ENCODE results near the gene ZSCAN31. TPM values are rescaled to one million over a fixed set of nuclear protein-coding genes. Genes with fewer than 3 reads are reported as not detected.

The ZSCAN31 gene
- polyA plus RNA-seq, 2 of the 4 experiments (the other 2 are of a cell fraction), result 3.0 to 4.8 TPM

DNA sequence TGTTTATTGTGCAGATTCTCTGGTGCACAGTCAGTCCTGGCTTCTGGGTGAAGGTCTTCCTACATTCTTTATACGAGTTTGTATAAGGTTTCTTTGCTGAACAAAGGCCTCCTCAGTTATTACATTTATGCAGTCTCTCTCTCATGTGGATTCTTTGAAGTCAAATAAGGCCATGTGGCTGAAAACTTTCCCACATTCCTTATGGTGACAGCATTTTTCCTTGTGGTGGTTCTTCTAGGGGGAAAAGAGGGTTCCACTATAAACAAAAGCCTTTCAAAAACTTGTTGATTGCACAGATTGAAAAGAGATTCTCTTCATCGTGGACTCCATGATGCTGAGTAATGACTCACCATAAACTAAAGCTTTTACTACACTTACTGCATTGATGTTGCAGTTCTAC is 44.4 kb upstream of the ZSCAN31 start:
- POLR2A ChIA-PET, result no interaction called here
- H3K4me2 ChIP-seq, result no peak overlapping the region
- no peak overlapping the region for H3K27ac ChIP-seq
- peaks cover 8% of the 10 kb centered on the region; the same call in 2 of the 3 replicates for H3K4me1 ChIP-seq
- H3K4me3 ChIP-seq, result no peak overlapping the region
- CTCF ChIA-PET, result interaction anchor here (2.6 kb wide), 1 partner anchor 24 kb away, joined by 17 read pairs; no protein-coding TSS in a partner anchor
- no peak for ATAC-seq
- TF ChIP-seq RAD21 (conservative IDR thresholded peaks at IDR 0.05 in 1 of 2, IDR thresholded peaks at IDR 0.05 in 1 of 2) (no peak), NR3C1 (IDR thresholded peaks at IDR 0.05) (no peak), RFX5 (IDR thresholded peaks at IDR 0.05) (no peak), ATOH8 (CRISPR knock-in tag; IDR thresholded peaks at IDR 0.05; ENCODE audit: low read depth) (no peak), CEBPB (IDR thresholded peaks at IDR 0.05) (no peak), HOXB5 (CRISPR knock-in tag; IDR thresholded peaks at IDR 0.05) (no peak)
- FAIRE-seq, result no peak
- 91% methylated on average over 2 of the region's 2 CpGs for WGBS (ENCODE audit: missing lambda C conversion rate)
- no peak for DNase-seq (ENCODE audit: low read depth in 1 of 2, low spot score in 1 of 2)
- 0 out of 3 replicates have a peak, but pooled peaks cover 7% of the 10 kb centered on the region for H3K9me3 ChIP-seq

- FAIRE-seq, result no peak
- H3K27ac ChIP-seq, result no peak overlapping the region
- H3K4me1 ChIP-seq, result peaks cover 5% of the 10 kb centered on the region; the same call in 2 of the 3 replicates
- H3K9me3 ChIP-seq, result 0 out of 3 replicates have a peak, but pooled peaks cover 7% of the 10 kb centered on the region
- H3K4me3 ChIP-seq, result no peak overlapping the region
- H3K4me2 ChIP-seq, result no peak overlapping the region
- no peak for DNase-seq (ENCODE audit: low read depth in 1 of 2, low spot score in 1 of 2)
- no peak for ATAC-seq
- ChIA-PET POLR2A (no interaction called here), CTCF (interaction anchor here (2.2 kb wide), 1 partner anchor 23 kb away, joined by 5 read pairs; no protein-coding TSS in a partner anchor)
- TF ChIP-seq POLR2AphosphoS2 (conservative IDR thresholded peaks at IDR 0.05; ENCODE audit: low read length) (no peak), RCOR1 (IDR thresholded peaks at IDR 0.05; ENCODE audit: low read depth, low read length) (no peak)
These were observed 42.7 kb upstream of the ZSCAN31 start for GRCh38 chr6:28378644-28379043.

DNA sequence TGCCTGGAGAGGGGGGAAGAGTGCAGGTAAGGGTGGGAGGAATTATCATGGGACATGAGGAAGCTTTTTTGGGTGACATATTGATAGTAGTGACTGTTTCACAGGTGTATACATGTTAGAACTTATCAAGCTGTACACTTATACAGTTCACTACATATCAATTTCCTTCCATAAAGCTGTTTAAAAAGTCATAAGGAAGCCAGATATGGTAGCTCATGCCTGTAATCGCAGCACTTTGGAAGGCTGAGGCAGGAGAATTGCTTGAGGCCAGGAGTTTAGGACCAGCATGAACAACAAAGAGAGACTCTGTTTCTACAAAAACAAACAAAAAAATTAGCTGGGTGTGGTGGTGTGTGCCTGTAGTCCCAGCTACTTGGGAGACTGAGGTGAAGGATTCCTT is 41.9 kb upstream of the ZSCAN31 start:
- CTCF ChIA-PET, result interaction anchor here (2.2 kb wide), 1 partner anchor 22 kb away, joined by 5 read pairs; no protein-coding TSS in a partner anchor
- 0 out of 3 replicates have a peak, but pooled peaks cover 7% of the 10 kb centered on the region for H3K9me3 ChIP-seq
- H3K27ac ChIP-seq, result no peak overlapping the region
- POLR2A ChIA-PET, result no interaction called here
- TF ChIP-seq EHMT2 (IDR thresholded peaks at IDR 0.05; ENCODE audit: low read depth) (no peak), KDM1A (IDR thresholded peaks at IDR 0.05; ENCODE audit: low read depth) (no peak), HOXA7 (CRISPR knock-in tag; IDR thresholded peaks at IDR 0.05) (no peak), GATA3 (IDR thresholded peaks at IDR 0.05; ENCODE audit: borderline replicate concordance) (no peak), MAX (IDR thresholded peaks at IDR 0.05) (no peak), PHF8 (IDR thresholded peaks at IDR 0.05; ENCODE audit: borderline replicate concordance, low read depth) (no peak), RAD21 (conservative IDR thresholded peaks at IDR 0.05 in 1 of 2, IDR thresholded peaks at IDR 0.05 in 1 of 2) (no peak), MAFK (IDR thresholded peaks at IDR 0.05; ENCODE audit: partially characterized antibody) (no peak), HEYL (CRISPR knock-in tag; IDR thresholded peaks at IDR 0.05) (no peak), POLR2AphosphoS2 (conservative IDR thresholded peaks at IDR 0.05; ENCODE audit: low read length) (no peak), RCOR1 (IDR thresholded peaks at IDR 0.05; ENCODE audit: low read depth, low read length) (no peak), POLR2A (IDR thresholded peaks at IDR 0.05; ENCODE audit: low read length) (no peak), CBX8 (IDR thresholded peaks at IDR 0.05) (no peak), MAZ (IDR thresholded peaks at IDR 0.05; ENCODE audit: borderline replicate concordance, low read depth, low read length) (no peak)
- TF ChIP-seq, protein P1, sequence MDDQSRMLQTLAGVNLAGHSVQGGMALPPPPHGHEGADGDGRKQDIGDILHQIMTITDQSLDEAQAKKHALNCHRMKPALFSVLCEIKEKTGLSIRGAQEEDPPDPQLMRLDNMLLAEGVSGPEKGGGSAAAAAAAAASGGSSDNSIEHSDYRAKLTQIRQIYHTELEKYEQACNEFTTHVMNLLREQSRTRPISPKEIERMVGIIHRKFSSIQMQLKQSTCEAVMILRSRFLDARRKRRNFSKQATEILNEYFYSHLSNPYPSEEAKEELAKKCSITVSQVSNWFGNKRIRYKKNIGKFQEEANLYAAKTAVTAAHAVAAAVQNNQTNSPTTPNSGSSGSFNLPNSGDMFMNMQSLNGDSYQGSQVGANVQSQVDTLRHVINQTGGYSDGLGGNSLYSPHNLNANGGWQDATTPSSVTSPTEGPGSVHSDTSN (IDR thresholded peaks at IDR 0.05), result no peak
- no peak for ATAC-seq
- H3K4me2 ChIP-seq, result no peak overlapping the region
- H3K4me1 ChIP-seq, result peaks cover 5% of the 10 kb centered on the region; the same call in 1 of the 3 replicates
- H3K4me3 ChIP-seq, result no peak overlapping the region
- FAIRE-seq, result no peak
- DNase-seq (ENCODE audit: low read depth in 1 of 2, low spot score in 1 of 2), result no peak
- WGBS (ENCODE audit: missing lambda C conversion rate), result 87% methylated on average over 1 of the region's 1 CpG

- FAIRE-seq (no peak), ATAC-seq (no peak), DNase-seq (ENCODE audit: low read depth in 1 of 2, low spot score in 1 of 2) (no peak)
- H3K27ac ChIP-seq, result no peak overlapping the region
- no peak overlapping the region for H3K4me2 ChIP-seq
- H3K4me3 ChIP-seq, result no peak overlapping the region
- no peaks in the 10 kb centered on the region for H3K4me1 ChIP-seq
- ChIA-PET POLR2A (no interaction called here), CTCF (no interaction called here)
- WGBS (ENCODE audit: missing lambda C conversion rate), result 75% methylated on average over 1 of the region's 1 CpG
- 0 out of 3 replicates have a peak, but pooled peaks cover 7% of the 10 kb centered on the region for H3K9me3 ChIP-seq
- TF ChIP-seq CBX8 (IDR thresholded peaks at IDR 0.05) (no peak), CBX2 (IDR thresholded peaks at IDR 0.05; ENCODE audit: borderline replicate concordance, low read depth) (no peak), NPAS2 (CRISPR knock-in tag; IDR thresholded peaks at IDR 0.05; ENCODE audit: borderline replicate concordance) (no peak), ATOH8 (CRISPR knock-in tag; IDR thresholded peaks at IDR 0.05; ENCODE audit: low read depth) (no peak), POLR2A (IDR thresholded peaks at IDR 0.05; ENCODE audit: low read length) (no peak), PHF8 (IDR thresholded peaks at IDR 0.05; ENCODE audit: borderline replicate concordance, low read depth) (no peak), CHD4 (IDR thresholded peaks at IDR 0.05; ENCODE audit: borderline replicate concordance) (no peak), CEBPB (IDR thresholded peaks at IDR 0.05) (no peak), RFX5 (IDR thresholded peaks at IDR 0.05) (no peak), SMC3 (IDR thresholded peaks at IDR 0.05) (no peak), ELK1 (IDR thresholded peaks at IDR 0.05; ENCODE audit: low read depth, low read length) (no peak), ZFP36 (IDR thresholded peaks at IDR 0.05; ENCODE audit: borderline replicate concordance, partially characterized antibody) (no peak), NFE2L2 (conservative IDR thresholded peaks at IDR 0.05; ENCODE audit: low read length) (no peak), KDM5A (IDR thresholded peaks at IDR 0.05) (no peak), HDAC2 (IDR thresholded peaks at IDR 0.05) (no peak)
These were observed 38.0 kb upstream of the ZSCAN31 start for GRCh38 chr6:28373925-28374324.
